Measurements from ENCODE around the gene PREB. TPM values are rescaled to one million over a fixed set of nuclear protein-coding genes. Genes with fewer than 3 reads are reported as not detected.
A peak's percentile ranks its signal among the peaks of the same experiment; 100 is the strongest.

The PREB gene
- total and polyA plus RNA-seq, 2 of the 13 experiments (the other 11 are each of a cell fraction or from before 2014, with no cell fraction given): 112 to 192 TPM

DNA sequence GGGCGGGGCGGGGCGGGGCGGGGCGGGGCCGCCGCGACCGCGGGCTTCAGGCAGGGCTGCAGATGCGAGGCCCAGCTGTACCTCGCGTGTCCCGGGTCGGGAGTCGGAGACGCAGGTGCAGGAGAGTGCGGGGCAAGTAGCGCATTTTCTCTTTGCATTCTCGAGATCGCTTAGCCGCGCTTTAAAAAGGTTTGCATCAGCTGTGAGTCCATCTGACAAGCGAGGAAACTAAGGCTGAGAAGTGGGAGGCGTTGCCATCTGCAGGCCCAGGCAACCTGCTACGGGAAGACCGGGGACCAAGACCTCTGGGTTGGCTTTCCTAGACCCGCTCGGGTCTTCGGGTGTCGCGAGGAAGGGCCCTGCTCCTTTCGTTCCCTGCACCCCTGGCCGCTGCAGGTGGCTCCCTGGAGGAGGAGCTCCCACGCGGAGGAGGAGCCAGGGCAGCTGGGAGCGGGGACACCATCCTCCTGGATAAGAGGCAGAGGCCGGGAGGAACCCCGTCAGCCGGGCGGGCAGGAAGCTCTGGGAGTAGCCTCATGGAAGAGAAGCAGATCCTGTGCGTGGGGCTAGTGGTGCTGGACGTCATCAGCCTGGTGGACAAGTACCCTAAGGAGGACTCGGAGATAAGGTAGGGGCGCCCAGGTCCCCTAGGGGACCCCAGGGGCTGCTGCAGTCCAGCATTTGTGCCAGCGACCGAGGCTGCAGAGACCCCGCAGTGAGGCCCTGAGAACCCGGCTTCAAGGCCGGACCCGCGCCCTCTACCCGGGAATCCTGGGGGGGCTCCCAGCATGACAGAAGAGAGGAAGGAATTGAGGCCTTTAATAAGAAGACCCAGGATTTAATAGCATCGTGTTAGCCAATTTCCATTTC is 47.5 kb downstream of the PREB start, which contains the start of gene KHK (continued):
- TF ChIP-seq ZBTB3 (CRISPR knock-in tag; IDR thresholded peaks at IDR 0.05; ENCODE audit: borderline replicate concordance, low read depth) (no peak), SMARCC2 (IDR thresholded peaks at IDR 0.05) (no peak), HNRNPLL (IDR thresholded peaks at IDR 0.05; ENCODE audit: low read depth, low read length, poor library complexity, severe bottlenecking) (no peak), TP53 (CRISPR knock-in tag; conservative IDR thresholded peaks at IDR 0.05) (no peak), ZSCAN9 (CRISPR knock-in tag; IDR thresholded peaks at IDR 0.05; ENCODE audit: borderline replicate concordance) (no peak; the same call in 1 of the 2 replicates), CCAR2 (optimal IDR thresholded peaks at IDR 0.05; ENCODE audit: low read depth, low read length) (no peak), PAX8 (CRISPR knock-in tag; IDR thresholded peaks at IDR 0.05; ENCODE audit: borderline replicate concordance) (no peak; the same call in 1 of the 2 replicates), CBX1 (IDR thresholded peaks at IDR 0.05; ENCODE audit: low read depth) (peak; percentile 5), ATM (IDR thresholded peaks at IDR 0.05; ENCODE audit: borderline replicate concordance) (no peak), PHF8 (CRISPR knock-in tag; IDR thresholded peaks at IDR 0.05) (peak; percentile 77), HDAC1 (CRISPR knock-in tag; IDR thresholded peaks at IDR 0.05) (peak; percentile 73), ZFP62 (CRISPR knock-in tag; IDR thresholded peaks at IDR 0.05) (no peak), ZNF790 (CRISPR knock-in tag; IDR thresholded peaks at IDR 0.05; ENCODE audit: borderline replicate concordance) (peak; percentile 67; the same call in 1 of the 2 replicates), ZSCAN31 (CRISPR knock-in tag; IDR thresholded peaks at IDR 0.05; ENCODE audit: low read depth) (0 out of 2 replicates have a peak, but pooled peaks have one; percentile 66), ZNF350 (CRISPR knock-in tag; IDR thresholded peaks at IDR 0.05; ENCODE audit: borderline replicate concordance, low read depth) (peak; percentile 75), GATAD2A (CRISPR knock-in tag; IDR thresholded peaks at IDR 0.05) (peak; percentile 25; the same call in 1 of the 2 replicates), HDAC6 (IDR thresholded peaks at IDR 0.05; ENCODE audit: low read depth, low read length) (no peak)
- TF ChIP-seq, protein P1, sequence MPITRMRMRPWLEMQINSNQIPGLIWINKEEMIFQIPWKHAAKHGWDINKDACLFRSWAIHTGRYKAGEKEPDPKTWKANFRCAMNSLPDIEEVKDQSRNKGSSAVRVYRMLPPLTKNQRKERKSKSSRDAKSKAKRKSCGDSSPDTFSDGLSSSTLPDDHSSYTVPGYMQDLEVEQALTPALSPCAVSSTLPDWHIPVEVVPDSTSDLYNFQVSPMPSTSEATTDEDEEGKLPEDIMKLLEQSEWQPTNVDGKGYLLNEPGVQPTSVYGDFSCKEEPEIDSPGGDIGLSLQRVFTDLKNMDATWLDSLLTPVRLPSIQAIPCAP (CRISPR knock-in tag; IDR thresholded peaks at IDR 0.05; ENCODE audit: low read depth): no peak
- TF ChIP-seq, protein P2, sequence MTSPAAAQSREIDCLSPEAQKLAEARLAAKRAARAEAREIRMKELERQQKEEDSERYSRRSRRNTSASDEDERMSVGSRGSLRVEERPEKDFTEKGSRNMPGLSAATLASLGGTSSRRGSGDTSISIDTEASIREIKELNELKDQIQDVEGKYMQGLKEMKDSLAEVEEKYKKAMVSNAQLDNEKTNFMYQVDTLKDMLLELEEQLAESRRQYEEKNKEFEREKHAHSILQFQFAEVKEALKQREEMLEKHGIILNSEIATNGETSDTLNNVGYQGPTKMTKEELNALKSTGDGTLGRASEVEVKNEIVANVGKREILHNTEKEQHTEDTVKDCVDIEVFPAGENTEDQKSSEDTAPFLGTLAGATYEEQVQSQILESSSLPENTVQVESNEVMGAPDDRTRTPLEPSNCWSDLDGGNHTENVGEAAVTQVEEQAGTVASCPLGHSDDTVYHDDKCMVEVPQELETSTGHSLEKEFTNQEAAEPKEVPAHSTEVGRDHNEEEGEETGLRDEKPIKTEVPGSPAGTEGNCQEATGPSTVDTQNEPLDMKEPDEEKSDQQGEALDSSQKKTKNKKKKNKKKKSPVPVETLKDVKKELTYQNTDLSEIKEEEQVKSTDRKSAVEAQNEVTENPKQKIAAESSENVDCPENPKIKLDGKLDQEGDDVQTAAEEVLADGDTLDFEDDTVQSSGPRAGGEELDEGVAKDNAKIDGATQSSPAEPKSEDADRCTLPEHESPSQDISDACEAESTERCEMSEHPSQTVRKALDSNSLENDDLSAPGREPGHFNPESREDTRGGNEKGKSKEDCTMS (CRISPR knock-in tag; conservative IDR thresholded peaks at IDR 0.05): no peak
- TF ChIP-seq, protein P3, sequence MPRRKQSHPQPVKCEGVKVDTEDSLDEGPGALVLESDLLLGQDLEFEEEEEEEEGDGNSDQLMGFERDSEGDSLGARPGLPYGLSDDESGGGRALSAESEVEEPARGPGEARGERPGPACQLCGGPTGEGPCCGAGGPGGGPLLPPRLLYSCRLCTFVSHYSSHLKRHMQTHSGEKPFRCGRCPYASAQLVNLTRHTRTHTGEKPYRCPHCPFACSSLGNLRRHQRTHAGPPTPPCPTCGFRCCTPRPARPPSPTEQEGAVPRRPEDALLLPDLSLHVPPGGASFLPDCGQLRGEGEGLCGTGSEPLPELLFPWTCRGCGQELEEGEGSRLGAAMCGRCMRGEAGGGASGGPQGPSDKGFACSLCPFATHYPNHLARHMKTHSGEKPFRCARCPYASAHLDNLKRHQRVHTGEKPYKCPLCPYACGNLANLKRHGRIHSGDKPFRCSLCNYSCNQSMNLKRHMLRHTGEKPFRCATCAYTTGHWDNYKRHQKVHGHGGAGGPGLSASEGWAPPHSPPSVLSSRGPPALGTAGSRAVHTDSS (CRISPR knock-in tag; conservative IDR thresholded peaks at IDR 0.05): no peak
- TF ChIP-seq, protein P4, sequence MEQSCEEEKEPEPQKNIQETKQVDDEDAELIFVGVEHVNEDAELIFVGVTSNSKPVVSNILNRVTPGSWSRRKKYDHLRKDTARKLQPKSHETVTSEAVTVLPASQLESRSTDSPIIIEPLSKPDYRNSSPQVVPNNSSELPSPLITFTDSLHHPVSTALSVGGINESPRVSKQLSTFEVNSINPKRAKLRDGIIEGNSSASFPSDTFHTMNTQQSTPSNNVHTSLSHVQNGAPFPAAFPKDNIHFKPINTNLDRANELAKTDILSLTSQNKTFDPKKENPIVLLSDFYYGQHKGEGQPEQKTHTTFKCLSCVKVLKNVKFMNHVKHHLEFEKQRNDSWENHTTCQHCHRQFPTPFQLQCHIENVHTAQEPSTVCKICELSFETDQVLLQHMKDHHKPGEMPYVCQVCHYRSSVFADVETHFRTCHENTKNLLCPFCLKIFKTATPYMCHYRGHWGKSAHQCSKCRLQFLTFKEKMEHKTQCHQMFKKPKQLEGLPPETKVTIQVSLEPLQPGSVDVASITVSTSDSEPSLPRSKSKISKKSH (CRISPR knock-in tag; IDR thresholded peaks at IDR 0.05; ENCODE audit: borderline replicate concordance): peak; percentile 77; the same call in 1 of the 2 replicates
- TF ChIP-seq, protein P5, sequence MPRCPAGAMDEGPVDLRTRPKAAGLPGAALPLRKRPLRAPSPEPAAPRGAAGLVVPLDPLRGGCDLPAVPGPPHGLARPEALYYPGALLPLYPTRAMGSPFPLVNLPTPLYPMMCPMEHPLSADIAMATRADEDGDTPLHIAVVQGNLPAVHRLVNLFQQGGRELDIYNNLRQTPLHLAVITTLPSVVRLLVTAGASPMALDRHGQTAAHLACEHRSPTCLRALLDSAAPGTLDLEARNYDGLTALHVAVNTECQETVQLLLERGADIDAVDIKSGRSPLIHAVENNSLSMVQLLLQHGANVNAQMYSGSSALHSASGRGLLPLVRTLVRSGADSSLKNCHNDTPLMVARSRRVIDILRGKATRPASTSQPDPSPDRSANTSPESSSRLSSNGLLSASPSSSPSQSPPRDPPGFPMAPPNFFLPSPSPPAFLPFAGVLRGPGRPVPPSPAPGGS (CRISPR knock-in tag; IDR thresholded peaks at IDR 0.05): no peak

All from HepG2 (cell line).